M059J (cell line): ENCODE results near the gene SYT12. TPM values are rescaled to one million over a fixed set of nuclear protein-coding genes. Genes with fewer than 3 reads are reported as not detected.
A peak's percentile ranks its signal among the peaks of the same experiment; 100 is the strongest.
"Not testable (repeated sequence)": the region's sequence is repeated elsewhere in the genome, so short reads cannot be mapped to it uniquely, and the experiment has no call there.

ENCODE experiments used
- DNase-seq: peaks from one replicate; pipeline ENCODE4 v3.0.0-alpha.2; 2012; ENCODE audit warnings: low read depth
- total RNA-seq: library from RNA; depleted of rRNA; stranded (reverse); fragments of >200 nt; shearing (Covaris generic); gene quantifications from 2 replicates; pipeline ENCODE4 v1.2.3, GENCODE V29; 2014; rRNA removed

SYT12 gene, protein sequence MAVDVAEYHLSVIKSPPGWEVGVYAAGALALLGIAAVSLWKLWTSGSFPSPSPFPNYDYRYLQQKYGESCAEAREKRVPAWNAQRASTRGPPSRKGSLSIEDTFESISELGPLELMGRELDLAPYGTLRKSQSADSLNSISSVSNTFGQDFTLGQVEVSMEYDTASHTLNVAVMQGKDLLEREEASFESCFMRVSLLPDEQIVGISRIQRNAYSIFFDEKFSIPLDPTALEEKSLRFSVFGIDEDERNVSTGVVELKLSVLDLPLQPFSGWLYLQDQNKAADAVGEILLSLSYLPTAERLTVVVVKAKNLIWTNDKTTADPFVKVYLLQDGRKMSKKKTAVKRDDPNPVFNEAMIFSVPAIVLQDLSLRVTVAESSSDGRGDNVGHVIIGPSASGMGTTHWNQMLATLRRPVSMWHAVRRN
- 0.81 and 2.3 TPM in 2 replicates for total RNA-seq

DNA sequence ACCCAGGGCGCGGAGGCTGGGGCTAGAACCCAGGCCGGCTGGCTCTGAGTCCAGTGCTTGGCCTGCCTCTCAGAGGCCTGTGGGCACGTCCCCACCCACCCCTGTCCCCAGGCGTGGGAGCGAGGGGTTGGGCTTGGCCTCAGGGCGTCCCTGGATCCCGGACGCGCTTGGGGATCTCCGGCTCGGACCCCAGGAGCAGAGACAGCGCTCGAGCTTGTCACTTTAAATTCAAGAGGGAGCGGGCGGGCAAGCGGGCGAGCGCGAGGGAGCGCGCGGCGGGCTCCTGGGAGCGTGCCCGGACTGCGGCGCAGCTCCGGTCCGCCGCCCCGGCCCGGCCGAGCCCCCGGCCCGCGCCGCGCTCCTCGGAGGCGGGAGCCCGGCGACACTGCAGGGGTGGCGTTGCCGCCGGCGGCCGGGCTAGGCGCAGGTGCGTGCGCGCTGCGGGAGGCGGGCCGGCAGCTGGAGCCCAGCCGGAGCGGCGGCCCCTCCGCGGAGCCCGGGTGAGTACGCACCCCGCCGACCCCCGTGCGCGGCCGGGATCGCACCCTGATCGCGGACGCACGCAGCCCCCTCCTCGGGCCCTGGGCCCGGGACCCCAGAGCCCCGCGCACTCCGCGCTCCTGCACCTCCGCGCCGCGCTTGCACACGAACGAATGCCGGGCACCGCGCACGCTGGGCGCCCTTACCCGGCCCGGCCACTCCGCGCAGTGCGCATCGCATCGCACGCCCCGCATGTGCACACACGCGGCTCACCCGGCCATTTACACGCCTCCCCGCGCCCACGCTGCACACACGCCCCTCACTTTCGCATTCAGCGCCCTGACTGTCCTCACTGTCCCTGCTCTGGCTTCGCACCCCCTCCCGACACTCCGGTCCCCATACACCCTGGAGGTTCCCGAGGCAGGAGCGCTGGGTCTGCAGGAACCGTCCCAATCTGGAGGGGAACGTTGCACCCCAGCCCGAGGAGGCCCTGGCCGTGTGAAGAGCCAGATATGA, at the start of gene SYT12:
Gene SYT12 (plus strand): TSS at position 174 of the 996 bp plus-strand sequence. CDS start 7,011 bp downstream, outside the sequence.
- peak; percentile 33 for DNase-seq

DNA sequence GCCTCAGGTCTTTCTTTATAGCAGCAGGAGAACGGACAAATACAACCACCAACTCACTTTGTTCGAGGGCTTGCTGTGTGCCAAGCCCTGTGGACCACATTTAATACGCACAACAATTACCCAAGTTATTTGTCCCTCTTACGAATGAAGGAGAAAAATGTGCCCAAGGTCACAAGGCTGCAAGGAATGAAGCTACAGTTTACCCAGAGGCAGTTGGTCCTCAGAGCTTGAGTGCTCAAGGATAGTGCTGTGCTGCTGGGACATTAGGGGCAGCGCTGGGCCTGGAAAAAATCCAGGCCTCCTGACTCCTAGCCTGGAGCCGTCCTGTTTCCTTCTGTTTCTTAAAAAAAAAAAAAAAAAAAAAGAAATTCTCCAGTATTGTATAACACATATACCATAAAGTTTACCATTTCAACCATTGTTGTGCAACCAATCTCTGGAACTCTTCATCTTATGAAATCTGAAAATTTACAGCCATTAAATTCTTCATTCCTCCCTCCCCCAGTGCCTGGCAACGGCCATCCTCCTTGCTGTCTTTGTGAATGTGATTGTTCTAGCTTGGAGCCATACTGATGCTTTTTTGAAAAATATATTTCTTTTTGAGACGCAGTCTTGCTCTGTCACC, 48.9 kb upstream of the SYT12 start:
- DNase-seq = peak; percentile 34

DNA sequence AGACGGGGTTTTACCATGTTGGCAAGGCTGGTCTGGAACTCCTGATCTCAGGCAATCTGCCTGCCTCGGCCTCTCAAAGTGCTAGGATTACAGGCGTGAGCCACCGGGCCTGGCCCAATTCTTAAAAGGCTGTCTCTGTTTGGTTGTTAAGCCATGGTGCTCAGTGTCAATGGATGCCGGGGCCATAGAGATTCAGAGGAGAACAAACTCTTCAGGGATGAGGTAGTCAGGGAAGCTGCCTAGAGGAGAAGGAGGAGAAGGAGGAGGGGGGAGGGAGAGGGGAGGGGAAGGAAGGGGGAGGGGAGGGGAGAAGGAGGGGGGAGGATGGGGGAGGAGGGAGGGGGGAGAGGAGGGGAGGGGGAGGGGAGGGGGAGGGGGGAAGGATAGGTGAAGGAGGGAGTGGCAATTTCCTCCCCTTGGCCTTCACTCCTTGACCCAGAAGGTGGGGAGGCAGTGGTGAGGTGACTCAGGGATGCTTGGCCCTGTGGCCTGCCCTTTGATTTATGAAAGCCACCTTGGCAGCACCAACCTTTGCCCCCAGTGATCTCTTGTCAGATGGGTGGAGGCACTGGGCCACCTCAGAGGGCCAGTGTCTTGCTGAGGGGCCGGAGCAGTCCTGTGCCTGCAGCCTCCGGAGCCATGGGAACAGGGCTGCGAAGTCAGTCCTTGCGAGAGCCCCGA, 48.1 kb upstream of the SYT12 start, which contains the start of gene C11orf86:
Gene C11orf86 (plus strand): TSS at position 581 of the 681 bp plus-strand sequence. CDS start 59 bp downstream, at position 640.
- DNase-seq = peak; percentile 53

DNA sequence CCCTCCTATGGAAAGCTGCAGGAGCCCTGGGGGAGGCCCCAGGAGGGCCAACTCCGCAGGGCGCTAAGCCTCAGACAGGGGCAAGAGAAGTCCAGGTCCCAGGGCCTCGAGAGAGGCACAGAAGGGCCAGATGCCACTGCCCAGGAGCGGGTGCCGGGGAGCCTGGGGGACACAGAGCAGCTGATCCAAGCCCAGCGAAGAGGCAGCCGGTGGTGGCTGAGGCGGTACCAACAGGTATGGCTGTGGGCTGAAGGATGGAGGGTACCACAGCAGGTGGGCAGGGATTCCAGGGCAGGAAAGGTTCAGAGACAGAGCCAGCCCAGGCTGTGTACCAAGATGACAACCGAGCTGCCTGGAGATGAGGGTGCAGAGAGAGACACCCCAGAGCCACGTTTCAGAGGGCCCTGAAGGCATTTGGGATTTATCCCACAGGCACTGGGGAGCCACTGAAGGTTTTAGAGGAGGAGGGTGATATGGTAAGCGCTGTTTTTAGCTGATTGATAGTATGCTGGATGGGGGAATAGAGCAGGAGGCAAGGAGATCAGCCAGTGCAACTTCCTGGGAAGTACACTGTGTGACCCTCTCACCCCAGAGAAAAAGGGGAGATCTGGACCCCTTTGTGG, 47.4 kb upstream of the SYT12 start:
- no peak for DNase-seq

DNA sequence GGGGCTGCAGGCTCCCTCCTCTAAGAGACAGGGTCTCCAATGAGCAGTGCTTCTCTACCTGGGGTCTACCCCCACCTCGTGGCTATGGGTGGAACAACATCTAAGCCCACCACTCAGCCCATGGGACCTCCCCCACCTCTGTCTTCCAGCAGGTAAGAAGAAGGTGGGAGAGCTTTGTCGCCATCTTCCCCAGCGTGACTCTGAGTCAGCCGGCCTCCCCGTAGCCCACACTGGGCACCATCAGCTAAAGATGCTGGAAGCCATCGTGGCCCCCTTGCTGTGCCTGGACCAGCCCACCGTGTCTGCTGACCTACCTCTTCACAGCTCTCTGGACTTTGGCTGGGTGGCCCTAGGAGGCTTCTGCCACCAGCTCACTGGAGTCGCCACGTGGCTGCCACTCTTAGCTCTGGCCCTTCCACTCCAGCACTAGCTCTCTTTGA, 46.9 kb upstream of the SYT12 start:
- no peak for DNase-seq

DNA sequence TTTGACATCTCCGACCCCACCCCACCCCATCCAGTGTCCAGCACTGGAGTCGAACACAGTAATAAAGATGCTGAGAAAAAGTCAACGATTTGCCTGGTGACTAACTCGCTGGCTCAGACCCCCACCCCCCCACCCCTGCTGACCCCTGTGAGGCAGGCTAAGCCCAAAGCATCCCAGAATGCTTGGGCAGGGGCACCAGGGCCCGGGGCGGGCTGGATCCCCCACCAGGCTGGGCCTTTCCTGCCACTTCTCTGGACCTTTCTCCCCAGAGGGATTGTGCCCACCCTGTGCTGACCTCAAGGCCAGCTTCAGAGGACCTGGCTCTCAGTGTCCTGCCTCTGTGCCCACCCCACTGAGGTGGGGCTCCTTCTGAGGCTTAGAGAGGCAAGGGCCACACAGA, 46.0 kb upstream of the SYT12 start:
- no peak for DNase-seq

DNA sequence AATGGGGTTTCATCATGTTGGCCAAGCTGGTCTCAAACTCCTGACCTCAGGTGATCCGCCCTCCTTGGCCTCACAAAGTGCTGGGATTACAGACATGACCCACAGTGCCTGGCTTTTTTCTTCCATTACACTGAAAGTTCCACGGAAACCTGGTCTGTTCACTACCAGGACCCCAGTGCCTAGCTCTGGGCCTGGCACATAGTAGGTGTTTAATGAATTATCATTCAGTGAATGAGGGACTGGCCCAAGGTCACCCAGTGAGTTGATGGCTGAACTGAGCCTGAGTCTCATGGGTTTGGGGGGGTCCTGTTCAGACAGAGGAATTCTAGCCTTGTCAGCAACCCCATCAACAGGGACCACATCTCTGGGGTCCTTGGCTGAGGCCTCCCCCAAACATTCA, 44.7 kb upstream of the SYT12 start:
- no peak for DNase-seq

DNA sequence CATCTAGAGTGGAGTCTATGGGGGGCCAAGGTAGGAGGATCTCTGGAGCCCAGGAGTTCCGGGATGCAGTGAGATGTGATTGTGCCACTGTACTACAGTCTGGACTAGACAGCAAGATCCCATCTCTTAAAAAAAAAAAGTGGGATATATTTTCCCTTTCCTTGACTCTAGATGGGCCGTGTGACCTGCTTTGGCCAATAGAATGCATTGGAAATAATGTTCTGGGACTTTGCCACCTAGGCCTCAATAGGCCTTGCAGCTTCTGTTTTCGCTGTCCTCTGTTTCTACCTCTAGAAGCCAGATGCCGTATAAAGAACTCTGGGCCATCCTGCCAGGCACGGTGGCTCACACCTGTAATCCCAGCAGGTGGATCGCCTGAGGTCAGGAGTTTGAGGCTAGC, 44.2 kb upstream of the SYT12 start:
- no peak for DNase-seq

DNA sequence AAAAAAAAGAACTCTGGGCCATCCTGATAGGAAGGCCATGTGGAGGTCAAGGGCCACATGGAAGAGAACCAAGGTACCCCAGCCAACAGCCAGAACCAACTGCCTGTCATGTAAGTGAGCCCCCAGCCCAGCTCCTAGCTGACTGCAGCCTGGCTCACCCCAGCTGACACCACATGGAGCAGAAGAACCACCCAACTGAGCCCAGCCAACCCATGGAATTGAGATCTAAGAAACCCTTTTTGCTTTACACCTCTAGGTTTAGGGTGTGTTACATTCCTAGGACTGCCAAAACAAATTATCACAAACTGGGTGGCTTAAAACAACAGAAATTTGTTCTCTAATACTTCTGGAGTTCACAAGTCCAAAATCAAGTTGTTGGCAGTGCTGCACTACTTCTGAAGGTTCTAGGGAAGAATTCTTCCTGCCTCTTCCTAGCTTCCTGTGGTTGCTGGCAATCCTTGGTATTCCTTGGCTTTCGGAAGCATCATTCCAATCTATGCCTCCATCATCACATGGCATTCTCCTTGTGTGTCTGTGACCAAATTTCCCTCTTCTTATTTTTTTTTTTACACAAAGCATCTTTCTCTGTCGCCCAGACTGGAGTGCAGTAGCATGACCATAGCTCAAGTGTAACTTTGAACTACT, 43.5 kb upstream of the SYT12 start:
- peak; percentile 58 for DNase-seq

DNA sequence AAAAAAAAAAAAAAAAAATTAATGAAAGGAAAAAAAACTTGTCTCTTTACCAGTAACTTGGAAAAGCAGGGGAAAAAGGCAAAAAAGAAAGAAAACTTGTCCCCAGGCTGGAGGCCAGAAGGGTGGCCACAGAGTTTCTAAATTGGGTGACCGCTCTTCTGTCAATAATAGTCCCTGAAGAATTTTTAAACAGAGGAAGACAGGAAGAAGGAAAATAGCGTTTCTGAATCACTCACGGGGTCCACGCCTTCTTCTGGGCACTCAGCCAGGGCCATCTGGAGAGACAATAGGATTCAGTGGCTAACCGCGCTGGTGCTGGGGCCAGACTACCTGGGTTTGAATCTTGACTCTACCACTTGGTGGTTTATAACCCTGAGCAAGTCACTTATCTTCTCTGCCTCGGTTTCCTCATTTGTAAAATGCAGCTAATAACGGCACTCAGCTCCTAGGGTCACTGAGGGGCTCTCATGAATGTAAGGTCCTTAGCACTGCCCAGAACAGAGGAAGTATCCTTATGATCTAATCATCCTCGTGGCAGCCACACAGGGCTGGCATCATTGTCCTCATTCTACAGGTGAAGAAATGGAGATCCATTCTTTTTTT, 40.9 kb upstream of the SYT12 start:
- DNase-seq = peak; percentile 98

DNA sequence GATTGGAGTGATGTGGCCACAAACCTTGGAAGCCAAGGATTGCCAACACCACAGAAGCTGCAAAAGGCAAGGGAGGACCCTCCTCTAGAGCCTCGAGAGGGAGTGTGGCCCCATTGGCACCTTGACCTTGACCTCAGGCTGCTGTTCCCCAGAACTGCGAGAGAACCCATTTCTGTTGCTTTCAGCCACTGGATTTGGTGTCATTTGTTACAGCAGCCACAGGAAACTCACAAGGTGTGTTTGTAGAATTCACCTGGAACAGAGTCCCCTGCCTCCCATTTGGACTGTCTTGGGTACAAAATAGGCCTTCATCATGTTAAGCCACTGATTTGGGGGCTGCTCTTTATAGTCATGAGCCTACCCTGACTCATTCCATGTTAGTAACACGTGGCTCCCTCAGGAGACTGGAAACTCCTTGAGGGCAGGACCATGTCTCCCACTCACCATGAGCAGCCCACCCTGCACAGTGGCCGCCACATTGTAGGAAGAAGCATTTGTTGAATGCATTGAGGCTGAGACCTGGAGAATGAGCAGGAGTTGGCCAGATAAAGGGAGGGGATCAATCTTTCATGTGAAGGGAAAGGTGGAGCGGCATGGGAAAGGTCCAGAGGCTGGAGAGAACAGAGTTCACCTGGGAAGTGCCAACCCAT, 39.5 kb upstream of the SYT12 start:
- DNase-seq = no peak

DNA sequence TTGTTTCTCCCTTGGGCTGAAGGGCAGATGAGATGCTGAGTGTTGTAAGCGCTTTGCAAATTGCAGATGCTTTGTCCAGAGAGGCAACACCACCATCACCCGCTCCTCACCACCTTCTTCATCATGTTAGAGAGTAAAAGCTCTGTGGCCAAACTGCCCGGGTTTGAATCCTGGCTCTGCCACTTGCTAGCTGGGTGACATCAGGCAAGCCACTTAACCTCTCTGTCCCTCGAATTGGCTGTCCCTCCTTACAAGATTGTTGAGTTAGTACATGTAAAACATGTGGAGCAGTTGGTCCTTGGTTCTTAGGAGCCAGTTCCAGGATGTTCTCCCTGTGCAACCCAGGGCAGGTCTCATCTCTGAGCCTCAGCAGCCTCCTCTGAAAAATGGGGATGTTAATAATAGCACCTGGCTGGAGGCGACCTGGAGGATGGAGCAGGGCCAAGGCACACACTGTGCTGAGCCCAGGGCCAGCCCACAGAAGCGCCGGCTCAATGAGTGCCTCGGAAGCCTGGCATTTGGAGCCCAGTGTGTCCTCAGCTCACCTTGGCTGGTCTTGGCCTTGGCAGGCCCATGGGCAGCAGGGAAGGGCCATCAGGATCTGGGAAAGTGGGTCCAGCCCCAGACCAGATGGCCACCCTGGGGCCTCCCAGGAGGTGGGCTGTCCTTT, 37.3 kb upstream of the SYT12 start:
- no peak for DNase-seq

DNA sequence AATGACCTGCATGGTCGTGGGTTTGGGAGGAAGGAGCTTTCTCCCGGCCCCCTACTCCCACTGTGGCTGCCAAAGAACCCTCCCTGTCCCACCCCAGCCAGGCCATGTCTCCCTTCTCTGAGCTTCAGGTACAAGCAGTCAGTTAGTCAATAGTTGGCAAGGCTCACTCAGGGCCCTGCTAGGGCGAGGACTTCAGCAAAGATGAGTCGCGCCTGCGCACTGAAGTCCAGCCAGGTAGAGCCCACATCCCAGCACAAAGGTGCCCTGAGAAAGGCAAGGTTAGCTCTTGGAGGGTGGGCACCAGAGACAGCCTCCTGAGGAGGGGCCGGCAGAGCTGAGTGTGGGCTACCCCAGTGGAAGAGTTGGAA, 36.8 kb upstream of the SYT12 start:
- DNase-seq = no peak

DNA sequence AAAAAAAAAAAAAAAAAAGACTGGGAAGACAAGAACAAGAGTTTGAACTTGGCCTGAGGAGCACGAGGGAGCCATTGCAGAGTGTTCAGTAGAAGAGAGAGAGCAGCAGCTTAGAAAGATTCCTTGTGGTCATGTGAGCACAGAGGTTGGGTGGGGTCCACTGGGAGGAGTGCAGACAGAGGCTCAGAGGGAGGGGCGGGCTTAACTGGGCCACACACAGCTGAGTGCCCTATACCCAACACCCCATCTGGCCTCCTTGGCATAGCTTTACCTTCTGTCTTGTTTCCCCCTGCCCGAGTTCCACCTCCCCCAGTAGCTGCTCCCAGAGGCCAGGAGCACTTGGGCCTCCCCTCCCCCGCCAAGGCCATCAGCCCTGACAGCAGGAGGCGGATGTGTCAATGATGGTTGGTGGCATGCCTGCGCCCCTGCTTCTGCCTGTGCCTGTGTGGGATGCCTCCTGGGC, 35.7 kb upstream of the SYT12 start:
- DNase-seq = no peak

DNA sequence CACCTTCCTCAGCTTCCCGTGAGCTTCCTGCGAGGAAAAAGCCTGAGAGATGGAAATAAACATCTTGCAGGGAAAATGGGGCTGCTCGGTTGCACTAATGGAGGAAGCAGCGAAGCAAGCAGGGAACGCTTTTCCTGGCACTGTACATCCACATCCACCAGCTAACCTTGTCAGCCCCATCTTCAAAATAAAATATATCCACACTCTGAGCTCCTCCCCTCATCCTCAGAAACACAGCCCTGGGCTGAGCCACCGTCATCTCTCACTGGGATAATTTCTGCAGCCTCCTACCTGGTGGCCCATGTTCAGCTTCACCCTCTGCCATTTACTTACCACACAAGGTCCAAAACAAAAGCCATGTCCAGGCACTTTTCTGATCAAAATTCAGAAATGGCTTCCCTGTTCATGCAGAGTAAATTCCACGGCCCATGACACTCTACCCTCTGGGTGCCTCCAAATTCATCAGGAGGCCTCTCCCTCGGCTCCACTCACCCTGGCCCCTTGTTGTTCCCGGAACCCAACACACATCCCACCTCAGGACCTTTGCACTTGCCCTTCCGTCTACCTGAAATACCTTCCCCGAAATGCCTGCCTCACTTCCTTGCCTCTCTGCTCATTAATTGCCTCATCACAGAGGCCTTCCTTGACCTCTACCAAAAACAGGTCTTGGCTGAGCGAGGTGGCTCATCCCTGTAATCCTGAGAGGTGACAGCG, 34.9 kb upstream of the SYT12 start:
- DNase-seq = no peak

DNA sequence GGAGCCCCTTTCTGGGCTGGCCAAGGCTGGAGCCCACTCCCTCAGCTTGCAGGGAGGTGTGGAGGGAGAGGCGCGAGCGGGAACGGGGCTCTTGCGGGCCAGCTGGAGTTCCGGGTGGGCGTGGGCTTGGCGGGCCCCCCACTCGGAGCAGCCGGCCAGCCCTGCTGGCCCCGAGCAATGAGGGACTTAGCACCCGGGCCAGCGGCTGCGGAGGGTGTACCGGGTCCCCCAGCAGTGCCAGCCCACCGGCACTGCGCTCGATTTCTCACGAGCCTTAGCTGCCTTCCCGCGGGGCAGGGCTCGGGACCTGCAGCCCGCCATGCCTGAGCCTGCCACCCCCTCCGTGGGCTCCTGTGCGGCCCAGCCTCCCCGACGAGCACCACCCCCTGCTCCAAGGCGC, 34.2 kb upstream of the SYT12 start:
- not testable (repeated sequence) for DNase-seq

DNA sequence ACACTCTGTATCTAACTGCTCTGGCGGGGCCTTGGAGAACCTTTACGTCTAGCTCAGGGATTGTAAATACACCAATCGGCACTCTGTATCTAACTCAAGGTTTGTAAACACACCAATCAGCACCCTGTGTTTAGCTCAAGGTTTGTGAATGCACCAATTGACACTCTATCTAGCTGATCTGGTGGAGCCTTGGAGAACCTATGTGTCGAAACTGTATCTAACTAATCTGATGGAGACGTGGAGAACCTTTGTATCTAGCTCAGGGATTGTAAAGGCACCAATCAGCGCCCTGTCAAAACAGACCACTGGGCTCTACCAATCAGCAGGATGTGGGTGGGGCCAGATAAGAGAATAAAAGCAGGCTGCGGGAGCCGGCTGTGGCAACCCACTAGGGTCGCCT, 33.6 kb upstream of the SYT12 start:
- not testable (repeated sequence) for DNase-seq

DNA sequence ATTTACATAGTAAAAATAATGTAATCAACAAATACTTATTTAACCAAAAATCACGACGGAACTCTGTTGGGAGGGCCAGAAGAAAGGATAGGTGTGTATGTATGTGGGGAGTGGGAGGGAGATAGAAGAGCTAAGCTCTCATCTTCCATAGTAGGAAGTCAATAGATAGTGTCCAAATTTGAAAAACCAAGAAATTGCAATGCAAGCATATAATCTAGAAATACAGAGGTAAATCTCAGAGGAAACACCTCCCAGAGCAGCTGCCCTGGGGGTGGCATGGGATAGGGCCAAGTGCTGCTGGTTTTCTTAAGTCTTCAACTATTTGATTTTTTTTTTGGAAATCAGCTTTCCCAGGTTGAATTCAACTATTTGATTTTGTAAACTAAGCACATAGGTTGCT, 30.9 kb upstream of the SYT12 start:
- DNase-seq = no peak
